ENCODE data around the gene STX16.

The STX16 gene

DNA sequence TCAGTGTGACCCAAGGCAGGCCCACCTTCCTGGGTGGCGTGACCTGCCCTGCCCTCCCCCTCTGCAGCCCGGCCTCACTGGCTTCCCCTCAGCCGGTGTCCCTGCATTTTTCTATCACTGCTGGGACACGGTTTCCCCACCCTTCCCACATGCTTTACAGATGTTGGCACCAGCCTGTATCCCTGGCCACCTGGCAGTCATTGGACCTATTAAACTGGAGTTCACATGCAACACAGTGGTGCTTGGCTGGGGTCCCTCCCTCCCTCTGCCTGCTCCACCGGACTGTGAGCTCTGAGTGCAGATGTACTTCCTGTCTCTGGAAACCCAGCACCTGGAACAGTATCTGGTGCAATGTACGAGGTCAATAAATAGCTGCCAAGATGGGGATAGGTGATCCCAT lies 25.5 kb upstream of the STX16 start:
- no peak for ATAC-seq

DNA sequence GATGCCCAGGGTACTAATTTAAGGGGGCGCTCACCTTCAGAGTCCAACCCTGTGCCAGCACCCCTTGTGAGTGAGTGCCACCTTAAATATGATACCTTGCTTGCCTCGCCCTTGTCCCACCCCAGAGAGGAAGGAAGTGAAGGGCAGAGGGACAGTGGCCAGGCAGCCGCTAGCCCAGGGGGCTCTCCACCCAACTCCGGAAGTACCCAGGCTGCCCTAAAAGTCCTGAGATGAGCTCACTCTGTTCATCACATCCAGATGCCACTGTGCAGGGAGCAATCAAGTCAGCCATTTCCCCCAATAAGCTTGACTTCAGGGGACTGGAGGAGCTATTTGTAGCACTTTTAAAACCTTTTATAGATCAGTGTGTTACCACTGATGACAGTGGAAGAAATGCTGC lies 25.0 kb upstream of the STX16 start:
- TF ChIP-seq ZFP3 (CRISPR knock-in tag; IDR thresholded peaks at IDR 0.05) (no peak), TCF4 (CRISPR knock-in tag; IDR thresholded peaks at IDR 0.05; ENCODE audit: borderline replicate concordance) (no peak), ESRRG (CRISPR knock-in tag; IDR thresholded peaks at IDR 0.05) (no peak)
- no peak for ATAC-seq

More for the DNA sequence above, 25.5 kb upstream of the STX16 start:
- TF ChIP-seq ZNF565 (CRISPR knock-in tag; conservative IDR thresholded peaks at IDR 0.05; ENCODE audit: low read depth) (no peak), TCF4 (CRISPR knock-in tag; IDR thresholded peaks at IDR 0.05; ENCODE audit: borderline replicate concordance) (no peak), SNAI2 (CRISPR knock-in tag; IDR thresholded peaks at IDR 0.05) (no peak), ZNF70 (CRISPR knock-in tag; IDR thresholded peaks at IDR 0.05) (no peak), PATZ1 (CRISPR knock-in tag; IDR thresholded peaks at IDR 0.05; ENCODE audit: borderline replicate concordance) (no peak), RARB (CRISPR knock-in tag; IDR thresholded peaks at IDR 0.05) (no peak), PPARA (CRISPR knock-in tag; IDR thresholded peaks at IDR 0.05; ENCODE audit: borderline replicate concordance) (no peak), BACH2 (CRISPR knock-in tag; IDR thresholded peaks at IDR 0.05; ENCODE audit: borderline replicate concordance) (no peak), OSR1 (CRISPR knock-in tag; IDR thresholded peaks at IDR 0.05) (no peak), ESRRG (CRISPR knock-in tag; IDR thresholded peaks at IDR 0.05) (no peak), CSDC2 (CRISPR knock-in tag; IDR thresholded peaks at IDR 0.05) (no peak), ZNF8 (CRISPR knock-in tag; IDR thresholded peaks at IDR 0.05) (no peak), ZFP3 (CRISPR knock-in tag; IDR thresholded peaks at IDR 0.05) (no peak), ISL1 (CRISPR knock-in tag; IDR thresholded peaks at IDR 0.05) (no peak), ZC3H10 (CRISPR knock-in tag; IDR thresholded peaks at IDR 0.05) (no peak), ARNTL (CRISPR knock-in tag; IDR thresholded peaks at IDR 0.05; ENCODE audit: borderline replicate concordance, low read depth) (no peak)
- TF ChIP-seq, protein P1, sequence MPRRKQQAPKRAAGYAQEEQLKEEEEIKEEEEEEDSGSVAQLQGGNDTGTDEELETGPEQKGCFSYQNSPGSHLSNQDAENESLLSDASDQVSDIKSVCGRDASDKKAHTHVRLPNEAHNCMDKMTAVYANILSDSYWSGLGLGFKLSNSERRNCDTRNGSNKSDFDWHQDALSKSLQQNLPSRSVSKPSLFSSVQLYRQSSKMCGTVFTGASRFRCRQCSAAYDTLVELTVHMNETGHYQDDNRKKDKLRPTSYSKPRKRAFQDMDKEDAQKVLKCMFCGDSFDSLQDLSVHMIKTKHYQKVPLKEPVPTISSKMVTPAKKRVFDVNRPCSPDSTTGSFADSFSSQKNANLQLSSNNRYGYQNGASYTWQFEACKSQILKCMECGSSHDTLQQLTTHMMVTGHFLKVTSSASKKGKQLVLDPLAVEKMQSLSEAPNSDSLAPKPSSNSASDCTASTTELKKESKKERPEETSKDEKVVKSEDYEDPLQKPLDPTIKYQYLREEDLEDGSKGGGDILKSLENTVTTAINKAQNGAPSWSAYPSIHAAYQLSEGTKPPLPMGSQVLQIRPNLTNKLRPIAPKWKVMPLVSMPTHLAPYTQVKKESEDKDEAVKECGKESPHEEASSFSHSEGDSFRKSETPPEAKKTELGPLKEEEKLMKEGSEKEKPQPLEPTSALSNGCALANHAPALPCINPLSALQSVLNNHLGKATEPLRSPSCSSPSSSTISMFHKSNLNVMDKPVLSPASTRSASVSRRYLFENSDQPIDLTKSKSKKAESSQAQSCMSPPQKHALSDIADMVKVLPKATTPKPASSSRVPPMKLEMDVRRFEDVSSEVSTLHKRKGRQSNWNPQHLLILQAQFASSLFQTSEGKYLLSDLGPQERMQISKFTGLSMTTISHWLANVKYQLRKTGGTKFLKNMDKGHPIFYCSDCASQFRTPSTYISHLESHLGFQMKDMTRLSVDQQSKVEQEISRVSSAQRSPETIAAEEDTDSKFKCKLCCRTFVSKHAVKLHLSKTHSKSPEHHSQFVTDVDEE (CRISPR knock-in tag; IDR thresholded peaks at IDR 0.05): no peak
- TF ChIP-seq, protein P2, sequence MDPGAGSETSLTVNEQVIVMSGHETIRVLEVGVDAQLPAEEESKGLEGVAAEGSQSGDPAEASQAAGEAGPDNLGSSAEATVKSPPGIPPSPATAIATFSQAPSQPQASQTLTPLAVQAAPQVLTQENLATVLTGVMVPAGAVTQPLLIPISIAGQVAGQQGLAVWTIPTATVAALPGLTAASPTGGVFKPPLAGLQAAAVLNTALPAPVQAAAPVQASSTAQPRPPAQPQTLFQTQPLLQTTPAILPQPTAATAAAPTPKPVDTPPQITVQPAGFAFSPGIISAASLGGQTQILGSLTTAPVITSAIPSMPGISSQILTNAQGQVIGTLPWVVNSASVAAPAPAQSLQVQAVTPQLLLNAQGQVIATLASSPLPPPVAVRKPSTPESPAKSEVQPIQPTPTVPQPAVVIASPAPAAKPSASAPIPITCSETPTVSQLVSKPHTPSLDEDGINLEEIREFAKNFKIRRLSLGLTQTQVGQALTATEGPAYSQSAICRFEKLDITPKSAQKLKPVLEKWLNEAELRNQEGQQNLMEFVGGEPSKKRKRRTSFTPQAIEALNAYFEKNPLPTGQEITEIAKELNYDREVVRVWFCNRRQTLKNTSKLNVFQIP (CRISPR knock-in tag; IDR thresholded peaks at IDR 0.05; ENCODE audit: borderline replicate concordance, low read depth): no peak

- TF ChIP-seq PPARA (CRISPR knock-in tag; IDR thresholded peaks at IDR 0.05; ENCODE audit: borderline replicate concordance) (no peak), CREB5 (CRISPR knock-in tag; IDR thresholded peaks at IDR 0.05; ENCODE audit: low read depth) (no peak), CSDC2 (CRISPR knock-in tag; IDR thresholded peaks at IDR 0.05) (no peak), ISL1 (CRISPR knock-in tag; IDR thresholded peaks at IDR 0.05) (no peak), OSR1 (CRISPR knock-in tag; IDR thresholded peaks at IDR 0.05) (no peak), ZNF565 (CRISPR knock-in tag; conservative IDR thresholded peaks at IDR 0.05; ENCODE audit: low read depth) (no peak), ZNF8 (CRISPR knock-in tag; IDR thresholded peaks at IDR 0.05) (no peak), TOX (CRISPR knock-in tag; IDR thresholded peaks at IDR 0.05; ENCODE audit: borderline replicate concordance) (no peak), ZNF70 (CRISPR knock-in tag; IDR thresholded peaks at IDR 0.05) (no peak), RARB (CRISPR knock-in tag; IDR thresholded peaks at IDR 0.05) (no peak), TCF4 (CRISPR knock-in tag; IDR thresholded peaks at IDR 0.05; ENCODE audit: borderline replicate concordance) (no peak), ESRRG (CRISPR knock-in tag; IDR thresholded peaks at IDR 0.05) (no peak), GLIS3 (CRISPR knock-in tag; IDR thresholded peaks at IDR 0.05) (no peak), SNAI2 (CRISPR knock-in tag; IDR thresholded peaks at IDR 0.05) (no peak), ZFP30 (CRISPR knock-in tag; IDR thresholded peaks at IDR 0.05) (no peak)
- TF ChIP-seq, protein P2 (CRISPR knock-in tag; IDR thresholded peaks at IDR 0.05; ENCODE audit: borderline replicate concordance, low read depth): no peak
- TF ChIP-seq, protein P3, sequence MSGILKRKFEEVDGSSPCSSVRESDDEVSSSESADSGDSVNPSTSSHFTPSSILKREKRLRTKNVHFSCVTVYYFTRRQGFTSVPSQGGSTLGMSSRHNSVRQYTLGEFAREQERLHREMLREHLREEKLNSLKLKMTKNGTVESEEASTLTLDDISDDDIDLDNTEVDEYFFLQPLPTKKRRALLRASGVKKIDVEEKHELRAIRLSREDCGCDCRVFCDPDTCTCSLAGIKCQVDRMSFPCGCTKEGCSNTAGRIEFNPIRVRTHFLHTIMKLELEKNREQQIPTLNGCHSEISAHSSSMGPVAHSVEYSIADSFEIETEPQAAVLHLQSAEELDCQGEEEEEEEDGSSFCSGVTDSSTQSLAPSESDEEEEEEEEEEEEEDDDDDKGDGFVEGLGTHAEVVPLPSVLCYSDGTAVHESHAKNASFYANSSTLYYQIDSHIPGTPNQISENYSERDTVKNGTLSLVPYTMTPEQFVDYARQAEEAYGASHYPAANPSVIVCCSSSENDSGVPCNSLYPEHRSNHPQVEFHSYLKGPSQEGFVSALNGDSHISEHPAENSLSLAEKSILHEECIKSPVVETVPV (CRISPR knock-in tag; IDR thresholded peaks at IDR 0.05): no peak
- no peak for ATAC-seq
Observed at GRCh38 chr20:58627212-58628072, 23.6 kb upstream of the STX16 start.

Data from SK-N-SH treated with all-trans-retinoic acid at 6 μM for 48 hours (cell line).